SK-N-MC (cell line): ENCODE measurements around the gene XAF1.

Source experiments
- EZH2 ChIP-seq: fragments of 200-600 bp; sonication (generic); IDR thresholded peaks from one replicate; pipeline ENCODE4 v1.6.1; 2017; ENCODE audit warnings: antibody characterized with exemption
- FOXP2 ChIP-seq: optimal IDR thresholded peaks from 2 replicates; pipeline ENCODE3; 2011; ENCODE audit warnings: mild to moderate bottlenecking, moderate library complexity; ENCODE audit not compliant: insufficient read depth; ENCODE audit errors: extremely low read length, control extremely low read depth
- POLR2AphosphoS5 ChIP-seq: IDR thresholded peaks from 2 replicates; pipeline ENCODE4 v1.6.1; 2012; ENCODE audit warnings: mild to moderate bottlenecking, low read depth, low read length, borderline replicate concordance

- TF ChIP-seq EZH2 (no peak), POLR2AphosphoS5 (no peak), FOXP2 (no peak)
Measured at GRCh38 chr17:6812295-6812694, 56.4 kb downstream of the XAF1 start.
